ENCODE results near the gene FAM3D.
"Not testable (repeated sequence)": the region's sequence is repeated elsewhere in the genome, so short reads cannot be mapped to it uniquely, and the experiment has no call there.

The FAM3D gene

GRCh38 chr3:58666683-58667082 lies at the start of gene FAM3D:
Gene FAM3D (minus strand): TSS chr3:58666774. CDS start chr3:58655563, 11,211 bp downstream.
- DNase-seq: no peak

GRCh38 chr3:58713715-58714401 lies 47.3 kb upstream of the FAM3D start:
- DNase-seq: no peak

- no peak for DNase-seq
These were observed 45.3 kb upstream of the FAM3D start for GRCh38 chr3:58711871-58712270.

- not testable (repeated sequence) for DNase-seq
These were observed 42.4 kb upstream of the FAM3D start for GRCh38 chr3:58708983-58709382.

GRCh38 chr3:58708116-58708791 lies 41.7 kb upstream of the FAM3D start:
- DNase-seq: no peak

GRCh38 chr3:58707390-58707930 lies 40.9 kb upstream of the FAM3D start:
- DNase-seq: no peak

GRCh38 chr3:58706395-58707167 lies 40.0 kb upstream of the FAM3D start:
- no peak for DNase-seq

GRCh38 chr3:58704745-58705144 lies 38.2 kb upstream of the FAM3D start:
- peak; percentile 24 for DNase-seq

- peak; percentile 10 for DNase-seq
These were observed 37.7 kb upstream of the FAM3D start for GRCh38 chr3:58704304-58704703.

GRCh38 chr3:58698246-58698645 lies 31.7 kb upstream of the FAM3D start:
- no peak for DNase-seq

GRCh38 chr3:58697561-58697960 lies 31.0 kb upstream of the FAM3D start:
- DNase-seq: no peak

GRCh38 chr3:58696813-58697212 lies 30.2 kb upstream of the FAM3D start:
- not testable (repeated sequence) for DNase-seq

GRCh38 chr3:58696093-58696492 lies 29.5 kb upstream of the FAM3D start:
- no peak for DNase-seq

- DNase-seq: not testable (repeated sequence)
These were observed 28.7 kb upstream of the FAM3D start for GRCh38 chr3:58695284-58695683.

- DNase-seq: no peak
These were observed 27.6 kb upstream of the FAM3D start for GRCh38 chr3:58693940-58694850.

GRCh38 chr3:58692484-58692883 lies 25.9 kb upstream of the FAM3D start:
- DNase-seq: no peak

- peak; percentile 22 for DNase-seq
These were observed 25.4 kb upstream of the FAM3D start for GRCh38 chr3:58691997-58692396.

- DNase-seq: no peak
These were observed 23.9 kb upstream of the FAM3D start for GRCh38 chr3:58690490-58690889.

- peak; percentile 32 for DNase-seq
These were observed 22.0 kb upstream of the FAM3D start for GRCh38 chr3:58688574-58688973.

GRCh38 chr3:58686847-58687246 lies 20.3 kb upstream of the FAM3D start:
- no peak for DNase-seq

GRCh38 chr3:58685641-58686040 lies 19.1 kb upstream of the FAM3D start:
- DNase-seq: no peak

GRCh38 chr3:58683466-58683865 lies 16.9 kb upstream of the FAM3D start:
- no peak for DNase-seq

Data from DMS53 (cell line).